ENCODE measurements around the gene FRMD1. TPM values are rescaled to one million over a fixed set of nuclear protein-coding genes. Genes with fewer than 3 reads are reported as not detected.

Gene FRMD1
- total RNA-seq, 2 donors from 2014 or later: not detected

DNA sequence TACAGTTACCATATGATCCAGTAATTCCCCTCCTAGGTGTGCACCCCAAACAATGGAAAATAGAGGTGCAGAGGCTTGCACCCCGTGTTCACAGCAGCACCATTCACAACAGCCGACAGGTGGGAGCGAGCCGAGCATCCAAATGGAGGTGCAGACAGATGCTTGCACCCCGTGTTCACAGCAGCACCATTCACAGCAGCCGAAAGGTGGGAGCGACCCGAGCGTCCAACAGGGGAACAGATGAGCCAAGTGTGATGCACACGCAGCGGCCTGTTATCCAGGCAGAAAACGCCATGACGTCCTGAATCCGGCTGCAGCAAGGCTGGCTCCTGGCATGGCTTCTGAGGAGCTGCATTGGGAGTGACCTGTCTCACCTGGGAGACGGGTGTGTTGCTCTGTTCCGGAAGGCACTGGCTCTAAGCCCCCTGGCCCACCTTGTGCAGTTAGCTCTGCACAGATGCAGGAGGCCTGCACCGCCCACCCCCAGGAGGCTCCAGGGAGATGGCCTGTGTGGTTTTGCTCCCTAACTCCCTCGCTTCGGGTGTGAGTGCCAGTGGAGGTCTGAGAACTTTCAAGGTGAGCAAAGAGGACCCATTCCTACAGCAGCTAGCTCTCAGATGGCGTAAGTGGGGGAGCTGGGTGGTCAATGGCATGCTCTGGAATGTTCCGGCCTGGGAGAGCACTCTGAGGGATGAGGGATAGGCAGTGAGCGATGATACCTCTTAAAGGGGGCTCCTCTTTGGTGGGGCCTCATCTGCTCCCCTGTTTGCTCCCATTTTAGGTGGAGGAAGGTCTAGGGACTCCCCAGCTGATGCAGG is 47.8 kb upstream of the FRMD1 start:
- no peak overlapping the region for H3K4me3 ChIP-seq (ENCODE audit: low read length)
- H3K4me3 Mint-ChIP-seq: no peak overlapping the region
- WGBS, 2 experiments (ENCODE audit: insufficient coverage in 1 of 2, insufficient read length in 1 of 2): 95% methylated on average over 13 to 22 of the region's 22 CpGs
- H3K27me3 ChIP-seq (ENCODE audit: control insufficient read depth, insufficient read depth, low read length, poor library complexity, severe bottlenecking): peaks cover 21% of the 10 kb centered on the region
- H3K27ac Mint-ChIP-seq: no peak overlapping the region
- H3K9me3 ChIP-seq (ENCODE audit: control insufficient read depth, low read length): peaks cover 7% of the 10 kb centered on the region
- peaks cover 10% of the 10 kb centered on the region for H3K9me3 Mint-ChIP-seq
- no peaks in the 10 kb centered on the region for H3K36me3 Mint-ChIP-seq (ENCODE audit: low read depth)
- no peaks in the 10 kb centered on the region for H3K36me3 ChIP-seq (ENCODE audit: control insufficient read depth, insufficient read depth, low read length)
- H3K27ac ChIP-seq (ENCODE audit: low read depth, low read length): no peak overlapping the region
- TF ChIP-seq, protein P1, sequence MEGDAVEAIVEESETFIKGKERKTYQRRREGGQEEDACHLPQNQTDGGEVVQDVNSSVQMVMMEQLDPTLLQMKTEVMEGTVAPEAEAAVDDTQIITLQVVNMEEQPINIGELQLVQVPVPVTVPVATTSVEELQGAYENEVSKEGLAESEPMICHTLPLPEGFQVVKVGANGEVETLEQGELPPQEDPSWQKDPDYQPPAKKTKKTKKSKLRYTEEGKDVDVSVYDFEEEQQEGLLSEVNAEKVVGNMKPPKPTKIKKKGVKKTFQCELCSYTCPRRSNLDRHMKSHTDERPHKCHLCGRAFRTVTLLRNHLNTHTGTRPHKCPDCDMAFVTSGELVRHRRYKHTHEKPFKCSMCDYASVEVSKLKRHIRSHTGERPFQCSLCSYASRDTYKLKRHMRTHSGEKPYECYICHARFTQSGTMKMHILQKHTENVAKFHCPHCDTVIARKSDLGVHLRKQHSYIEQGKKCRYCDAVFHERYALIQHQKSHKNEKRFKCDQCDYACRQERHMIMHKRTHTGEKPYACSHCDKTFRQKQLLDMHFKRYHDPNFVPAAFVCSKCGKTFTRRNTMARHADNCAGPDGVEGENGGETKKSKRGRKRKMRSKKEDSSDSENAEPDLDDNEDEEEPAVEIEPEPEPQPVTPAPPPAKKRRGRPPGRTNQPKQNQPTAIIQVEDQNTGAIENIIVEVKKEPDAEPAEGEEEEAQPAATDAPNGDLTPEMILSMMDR (conservative IDR thresholded peaks at IDR 0.05): no peak
- peaks cover 54% of the 10 kb centered on the region for H3K27me3 Mint-ChIP-seq (ENCODE audit: insufficient read depth)
- DNase-seq: peak; percentile 41
- H3K4me1 ChIP-seq (ENCODE audit: control insufficient read depth, insufficient read depth, low read length): peaks cover 18% of the 10 kb centered on the region
- peaks cover 43% of the 10 kb centered on the region for H3K4me1 Mint-ChIP-seq
- no peak overlapping the region for H3K9ac ChIP-seq (ENCODE audit: extremely low read depth, low read length, poor library complexity, severe bottlenecking)

- 87% methylated on average over 16 to 22 of the region's 22 CpGs for WGBS, 2 experiments (ENCODE audit: insufficient coverage in 1 of 2, insufficient read length in 1 of 2)
Observed at GRCh38 chr6:168125429-168126001, 46.5 kb upstream of the FRMD1 start.

GRCh38 chr6:168124921-168125320 is 45.9 kb upstream of the FRMD1 start:
- no peak overlapping the region for H3K4me3 ChIP-seq (ENCODE audit: low read length)
- TF ChIP-seq, protein P1 (conservative IDR thresholded peaks at IDR 0.05): no peak
- no peak overlapping the region for H3K27ac Mint-ChIP-seq
- no peak overlapping the region for H3K27ac ChIP-seq (ENCODE audit: low read depth, low read length)
- peaks cover 29% of the 10 kb centered on the region for H3K4me1 Mint-ChIP-seq
- peaks cover 10% of the 10 kb centered on the region for H3K9me3 Mint-ChIP-seq
- H3K9me3 ChIP-seq (ENCODE audit: control insufficient read depth, low read length): peaks cover 7% of the 10 kb centered on the region
- peak; percentile 46 for DNase-seq
- peaks cover 54% of the 10 kb centered on the region for H3K27me3 Mint-ChIP-seq (ENCODE audit: insufficient read depth)
- WGBS, 2 experiments (ENCODE audit: insufficient coverage in 1 of 2, insufficient read length in 1 of 2): 94 to 95% methylated on average over 7 to 11 of the region's 11 CpGs
- H3K36me3 ChIP-seq (ENCODE audit: control insufficient read depth, insufficient read depth, low read length): no peaks in the 10 kb centered on the region
- H3K4me3 Mint-ChIP-seq: no peak overlapping the region
- no peaks in the 10 kb centered on the region for H3K36me3 Mint-ChIP-seq (ENCODE audit: low read depth)
- H3K27me3 ChIP-seq (ENCODE audit: control insufficient read depth, insufficient read depth, low read length, poor library complexity, severe bottlenecking): peaks cover 21% of the 10 kb centered on the region
- H3K4me1 ChIP-seq (ENCODE audit: control insufficient read depth, insufficient read depth, low read length): peaks cover 11% of the 10 kb centered on the region
- no peak overlapping the region for H3K9ac ChIP-seq (ENCODE audit: extremely low read depth, low read length, poor library complexity, severe bottlenecking)

More at GRCh38 chr6:168125429-168126001, 46.5 kb upstream of the FRMD1 start:
- Histone ChIP-seq H3K9me3 (ENCODE audit: control insufficient read depth, low read length) (peaks cover 7% of the 10 kb centered on the region), H3K36me3 (ENCODE audit: control insufficient read depth, insufficient read depth, low read length) (no peaks in the 10 kb centered on the region), H3K27ac (ENCODE audit: low read depth, low read length) (no peak overlapping the region), H3K4me1 (ENCODE audit: control insufficient read depth, insufficient read depth, low read length) (peaks cover 11% of the 10 kb centered on the region), H3K4me3 (ENCODE audit: low read length) (no peak overlapping the region), H3K9ac (ENCODE audit: extremely low read depth, low read length, poor library complexity, severe bottlenecking) (no peak overlapping the region), H3K27me3 (ENCODE audit: control insufficient read depth, insufficient read depth, low read length, poor library complexity, severe bottlenecking) (peaks cover 21% of the 10 kb centered on the region)
- Mint-ChIP-seq H3K4me1 (peaks cover 32% of the 10 kb centered on the region), H3K4me3 (no peak overlapping the region), H3K9me3 (peaks cover 10% of the 10 kb centered on the region), H3K27me3 (ENCODE audit: insufficient read depth) (peaks cover 56% of the 10 kb centered on the region), H3K27ac (no peak overlapping the region), H3K36me3 (ENCODE audit: low read depth) (no peaks in the 10 kb centered on the region)
- TF ChIP-seq, protein P1 (conservative IDR thresholded peaks at IDR 0.05): no peak
- DNase-seq: peak; percentile 73

All from endodermal cell (in vitro differentiated cells).